NCI-H1436 treated with DMSO at 0.1 percent for 48 hours (cell line): Measurements from ENCODE around the gene MEGF10.
"Not testable (repeated sequence)": the region's sequence is repeated elsewhere in the genome, so short reads cannot be mapped to it uniquely, and the experiment has no call there.

Source experiments
- DNase-seq: peaks from one replicate; lab custom pipeline; 2025; lab: John Stamatoyannopoulos, UW

MEGF10 gene

DNA sequence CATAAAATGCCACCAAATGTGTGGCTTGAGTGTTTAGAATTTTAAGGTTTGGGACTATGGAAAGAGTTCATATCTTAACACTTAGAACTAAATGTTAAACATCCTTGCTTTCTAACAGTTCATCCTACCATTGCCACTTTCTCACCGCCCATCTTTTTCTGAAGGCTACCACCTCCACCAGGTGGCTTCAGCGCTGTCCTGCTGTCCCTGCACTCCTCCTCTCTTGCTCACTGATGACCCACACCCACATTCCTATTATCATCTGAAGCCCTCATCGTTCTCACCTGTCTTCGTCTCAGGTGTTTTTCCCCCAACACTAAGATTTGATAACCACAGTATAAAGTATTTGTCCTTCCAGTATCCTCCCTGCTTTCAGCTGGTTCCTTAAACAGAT, 7.4 kb downstream of the MEGF10 start:
- no peak for DNase-seq

DNA sequence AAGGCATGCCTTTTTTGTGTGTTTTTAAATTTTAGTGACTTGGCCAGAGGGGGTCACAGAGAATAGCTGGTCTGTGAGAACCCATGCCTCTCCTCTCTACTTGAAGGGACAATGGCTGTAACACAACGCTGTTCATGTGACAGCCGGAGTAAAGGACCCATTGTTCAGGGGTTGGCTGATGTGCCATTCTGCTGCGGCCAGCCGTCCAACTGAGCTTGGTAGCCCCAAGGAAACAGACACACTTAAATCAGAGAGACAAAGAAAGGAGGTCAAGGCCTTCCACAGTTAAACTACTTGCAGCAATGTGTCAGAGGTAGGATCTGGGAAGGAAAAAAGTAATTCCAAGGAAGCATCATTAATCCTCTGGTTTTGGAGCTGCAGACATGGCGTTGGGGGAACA, 8.1 kb downstream of the MEGF10 start:
- no peak for DNase-seq

DNA sequence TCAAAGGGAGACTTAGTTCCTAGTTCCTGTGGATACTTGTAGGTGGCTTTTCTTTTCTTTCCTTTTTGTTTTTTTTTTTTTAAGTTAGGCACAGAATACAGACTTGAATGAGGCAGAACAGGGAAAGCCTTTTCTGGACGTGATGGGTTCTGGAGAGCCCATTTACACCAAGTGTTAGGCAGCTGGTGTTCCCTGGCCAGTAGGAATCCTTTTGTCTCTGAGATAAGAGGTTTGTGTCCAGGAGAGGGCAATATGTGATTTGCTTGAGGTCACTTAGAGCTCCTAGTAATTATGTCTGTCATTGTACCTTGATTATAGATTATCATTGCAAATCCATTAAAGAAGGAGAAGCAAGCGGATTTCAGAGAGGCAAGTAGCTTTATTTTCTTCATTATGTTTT, 9.1 kb downstream of the MEGF10 start:
- no peak for DNase-seq

DNA sequence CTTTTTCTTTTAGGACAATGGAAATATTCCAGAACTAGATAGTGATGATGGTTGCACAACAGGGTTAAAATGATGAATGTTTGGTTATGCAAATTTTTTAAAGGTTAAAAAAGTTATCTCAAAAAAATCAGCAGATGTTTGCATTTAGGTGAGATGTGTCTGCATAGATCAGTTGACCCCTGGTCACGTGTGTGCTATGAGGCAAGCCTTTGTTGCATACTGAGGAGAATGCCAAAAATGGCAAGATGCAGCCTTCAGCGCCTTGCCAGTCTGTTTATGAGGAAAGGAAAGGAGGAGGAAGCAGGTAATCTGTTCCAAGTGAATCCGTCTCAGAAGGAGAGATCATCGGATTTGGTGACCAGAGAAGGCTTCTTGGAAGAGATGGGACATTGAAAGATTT, 11.9 kb downstream of the MEGF10 start:
- DNase-seq, result no peak

DNA sequence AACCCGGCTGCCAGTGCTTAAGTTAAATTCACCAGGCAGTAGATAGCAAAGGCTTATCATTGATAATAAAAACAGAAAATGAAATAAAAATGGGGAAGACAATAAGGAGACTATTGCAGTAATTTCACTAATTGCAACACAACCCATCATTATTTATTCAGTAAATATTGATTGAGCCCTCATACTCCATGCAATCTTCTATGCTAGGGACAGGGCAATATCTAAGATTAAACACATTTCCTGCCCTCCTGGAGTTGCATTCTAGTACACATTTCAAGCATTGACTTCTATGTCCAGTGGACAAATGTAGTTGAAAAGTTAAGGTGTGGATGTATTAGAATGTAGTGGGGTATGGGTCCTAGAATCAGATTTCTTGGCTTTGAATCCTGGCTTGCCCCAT, 12.8 kb downstream of the MEGF10 start:
- DNase-seq, result no peak

DNA sequence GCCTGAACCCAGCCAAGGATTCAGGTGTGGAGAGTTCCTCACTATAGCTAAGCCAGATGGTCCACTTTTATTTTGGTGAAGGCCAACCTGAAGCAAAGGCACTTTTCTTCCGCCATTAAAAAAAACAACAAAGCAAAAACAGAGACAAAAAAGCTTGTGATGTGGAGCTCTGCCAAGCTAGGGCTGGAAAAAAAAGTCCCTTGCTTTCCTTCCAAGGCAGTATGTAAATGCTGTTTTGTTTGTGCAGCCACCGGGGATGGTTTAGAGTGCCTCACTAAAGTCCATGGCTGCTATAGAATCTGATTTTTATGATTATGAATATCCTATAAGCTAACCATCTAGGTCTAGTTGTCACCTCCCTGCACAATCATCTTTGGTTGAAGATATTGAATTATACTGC, 14.9 kb downstream of the MEGF10 start:
- DNase-seq, result no peak

DNA sequence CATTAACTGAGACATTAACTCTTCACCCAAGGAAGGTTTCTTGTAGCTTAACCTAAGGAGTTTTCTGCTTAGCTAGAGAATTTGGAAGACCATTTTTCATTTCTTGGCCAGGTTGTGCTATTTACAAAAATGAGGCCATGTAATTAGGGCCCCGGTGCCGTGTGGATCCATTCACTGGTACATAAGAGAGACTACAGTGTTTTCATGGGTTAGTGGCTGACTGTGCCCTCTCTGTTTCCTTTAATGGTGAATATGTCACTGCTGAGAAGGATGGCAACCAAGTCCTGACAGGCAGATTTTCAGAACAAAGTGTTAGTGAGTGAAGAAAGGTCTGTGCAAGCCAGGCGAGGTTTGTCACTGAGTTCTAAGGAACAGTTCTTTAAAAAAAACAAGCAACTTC, 15.4 kb downstream of the MEGF10 start:
- no peak for DNase-seq

DNA sequence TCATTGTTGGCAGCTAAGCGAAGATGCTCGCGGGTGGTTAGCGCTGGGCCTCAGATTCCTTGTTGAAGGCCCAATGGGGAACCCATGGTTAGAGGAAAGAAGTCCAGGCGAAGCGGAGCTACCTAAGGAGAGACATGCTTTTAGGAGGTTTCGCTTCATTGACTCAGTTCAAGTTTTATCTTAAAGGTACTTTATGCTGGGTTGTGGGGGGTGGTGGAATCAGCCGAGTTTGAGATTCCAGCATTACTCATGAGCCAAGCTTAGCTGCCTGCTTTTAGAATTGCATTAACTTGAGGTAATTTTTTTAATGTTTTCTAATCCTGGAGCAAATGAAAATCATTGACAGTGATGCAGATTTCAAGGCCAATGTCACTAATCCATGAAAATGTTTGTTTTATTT, 16.1 kb downstream of the MEGF10 start:
- no peak for DNase-seq

DNA sequence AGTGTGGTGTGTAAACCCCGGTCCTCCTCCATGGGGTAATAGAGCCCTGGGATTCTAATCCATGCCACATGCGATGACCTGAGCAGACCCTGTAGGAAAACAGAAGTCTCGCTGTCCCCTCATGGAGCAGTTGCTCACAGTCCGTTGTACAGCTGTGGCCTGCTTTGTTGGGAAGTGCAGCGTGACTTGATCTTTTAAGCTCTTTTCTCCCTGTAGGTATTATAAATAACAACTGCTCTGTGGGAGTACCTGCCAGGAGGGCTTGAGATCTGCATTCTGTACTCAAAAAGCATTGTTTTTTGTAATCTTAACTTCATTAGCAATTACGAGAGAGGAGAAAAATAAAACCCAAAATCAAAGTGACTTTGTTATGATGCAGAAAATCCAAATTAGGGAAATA, 17.3 kb downstream of the MEGF10 start:
- no peak for DNase-seq

DNA sequence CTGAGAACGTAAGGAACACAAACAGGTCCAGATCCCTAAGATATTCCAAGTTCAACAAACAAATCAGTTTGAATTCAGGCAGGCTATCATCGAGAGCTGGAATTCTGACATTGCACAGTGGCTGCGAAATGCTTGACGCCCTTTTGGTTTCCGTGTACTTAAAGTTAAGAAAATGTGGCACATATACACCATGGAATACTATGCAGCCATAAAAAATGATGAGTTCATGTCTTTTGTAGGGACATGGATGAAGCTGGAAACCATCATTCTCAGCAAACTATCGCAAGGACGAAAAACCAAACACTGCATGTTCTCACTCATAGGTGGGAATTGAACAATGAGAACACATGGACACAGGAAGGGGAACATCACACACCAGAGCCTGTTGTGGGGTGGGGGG, 17.7 kb downstream of the MEGF10 start:
- not testable (repeated sequence) for DNase-seq

DNA sequence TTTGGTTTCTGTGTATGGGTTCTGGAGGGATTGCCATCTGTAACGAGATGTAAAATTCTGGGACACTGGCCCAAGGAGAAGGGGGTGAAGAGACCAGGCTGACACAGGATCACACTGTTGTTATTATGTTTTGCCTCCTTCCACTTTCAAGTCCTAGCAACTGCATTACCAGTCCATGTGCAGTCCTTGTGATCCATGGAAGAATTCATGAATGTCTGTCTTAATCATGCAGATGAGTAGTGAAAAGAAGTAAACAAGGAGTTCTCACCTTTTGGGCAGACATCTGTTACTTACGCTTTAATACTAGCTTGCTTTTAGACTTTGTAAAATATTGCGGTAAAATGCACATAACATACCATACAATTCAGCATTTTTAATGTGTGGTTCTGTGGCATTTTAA, 18.3 kb downstream of the MEGF10 start:
- no peak for DNase-seq

DNA sequence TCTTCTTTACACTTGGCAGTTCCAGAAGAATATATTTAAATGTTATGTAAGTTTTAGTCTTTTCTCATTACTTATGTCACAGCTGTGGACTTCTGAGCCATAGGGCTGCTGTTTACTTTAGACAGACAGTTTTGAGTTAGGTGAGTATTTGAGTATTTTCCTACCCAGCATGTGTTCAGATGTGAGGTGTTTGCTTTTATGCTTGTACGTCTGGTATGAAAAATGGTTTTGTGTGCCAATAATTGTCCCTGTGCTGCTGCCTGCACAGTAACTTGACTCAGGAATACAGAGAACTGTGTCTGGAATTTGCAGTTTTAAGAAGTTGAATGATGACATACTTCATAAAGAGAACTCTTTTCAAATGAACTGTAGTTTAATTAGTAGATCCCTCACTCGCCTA, 20.8 kb downstream of the MEGF10 start:
- DNase-seq, result no peak

DNA sequence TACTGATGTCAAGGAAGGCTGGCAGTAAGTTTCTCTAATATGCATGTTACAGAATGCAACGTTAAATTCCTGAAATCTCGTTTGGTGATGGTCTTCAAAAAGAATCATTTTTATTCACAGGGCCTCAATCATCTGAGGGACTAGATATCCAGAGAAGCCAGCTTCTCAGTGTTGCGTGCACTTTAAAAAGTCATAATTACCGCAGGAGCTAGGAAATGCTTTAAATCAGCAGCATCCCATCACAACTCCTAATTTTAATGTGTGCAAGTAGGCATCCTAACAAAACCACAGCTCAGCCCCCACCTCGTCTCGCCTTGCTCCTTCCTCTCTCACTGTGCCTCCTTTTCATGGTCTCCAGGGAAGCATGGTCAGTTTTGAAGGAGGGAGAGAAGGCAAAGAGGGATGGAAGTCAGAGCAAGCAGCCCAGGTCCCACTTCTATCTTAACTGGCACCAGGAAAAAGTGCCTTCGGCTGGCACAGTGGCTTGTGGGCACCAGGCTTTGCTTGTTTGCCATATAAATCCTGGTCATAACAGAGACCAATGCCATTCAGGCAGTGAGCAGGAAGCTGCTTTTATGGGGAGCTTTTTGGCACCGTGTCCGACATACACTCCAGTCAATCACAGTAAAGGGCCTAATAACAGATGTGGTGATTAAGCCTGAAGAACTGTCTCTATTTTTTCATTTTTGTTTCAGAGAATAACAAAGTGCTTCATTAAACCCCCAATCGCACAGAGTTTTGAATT, 21.4 kb downstream of the MEGF10 start:
- no peak for DNase-seq

DNA sequence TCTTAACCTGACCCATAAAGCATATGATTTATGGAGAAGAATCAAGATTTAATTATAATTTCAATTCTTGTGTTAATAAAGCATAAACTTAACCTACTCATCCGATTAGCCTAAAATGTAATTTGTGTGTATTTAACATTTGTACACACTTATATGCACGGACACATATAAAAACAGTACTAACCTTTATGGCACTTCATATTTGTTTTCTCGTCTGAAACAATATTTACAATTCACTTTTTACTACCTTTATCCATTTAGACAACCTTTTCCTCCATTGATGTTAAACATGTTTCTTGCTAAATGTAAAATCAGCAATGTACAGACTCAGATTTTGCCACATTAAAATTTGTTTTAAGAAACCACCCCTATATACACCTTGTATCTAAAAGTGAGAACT, 22.8 kb downstream of the MEGF10 start:
- DNase-seq, result no peak

DNA sequence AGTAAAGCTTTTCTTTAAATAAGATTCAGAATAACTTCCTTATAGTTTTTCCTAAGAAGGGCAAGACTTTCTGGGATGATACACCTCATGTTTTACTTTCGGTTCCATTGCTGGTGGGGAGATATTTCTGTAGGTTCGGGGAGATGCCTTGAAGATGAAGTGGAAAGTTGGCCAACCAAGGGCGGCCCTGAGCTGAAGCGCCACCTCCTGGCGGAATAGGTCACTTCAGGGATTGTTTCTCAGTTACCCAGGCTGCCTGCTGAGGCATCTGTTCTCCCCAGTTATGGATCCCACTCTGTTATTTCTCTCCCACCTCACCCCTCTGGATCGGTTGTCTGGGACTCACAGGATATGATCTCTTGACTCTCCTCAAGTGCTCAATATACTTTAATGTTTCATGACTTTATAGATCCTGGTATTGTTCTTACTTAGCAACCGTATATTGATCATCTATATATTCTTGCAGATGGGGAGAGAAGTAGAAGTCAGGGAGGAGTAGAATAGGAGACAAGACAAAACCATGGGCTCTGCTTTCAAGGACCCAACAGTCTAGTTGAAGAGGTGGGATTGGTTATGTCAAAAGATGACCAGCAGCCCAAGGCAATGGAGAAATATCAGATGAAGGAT, 23.4 kb downstream of the MEGF10 start:
- DNase-seq, result no peak

DNA sequence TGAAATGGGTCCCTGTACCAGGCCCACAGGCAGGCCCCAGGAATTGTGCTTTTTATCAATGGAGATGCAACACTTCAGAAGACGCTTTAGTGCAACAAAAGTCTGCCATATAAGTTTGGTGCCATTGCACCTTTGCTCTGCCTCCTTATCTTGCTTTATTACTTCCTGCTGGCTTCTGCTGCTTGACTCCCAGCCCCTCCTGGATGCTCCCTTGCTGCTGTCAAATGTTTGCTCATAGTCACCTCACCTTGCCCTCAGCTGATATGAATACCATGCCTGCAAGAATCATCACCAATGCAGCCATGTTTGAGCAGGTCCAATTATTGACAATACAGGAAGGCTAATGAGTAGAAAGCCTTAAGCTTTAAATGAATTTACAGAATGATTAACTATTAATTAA, 25.4 kb downstream of the MEGF10 start:
- DNase-seq, result no peak

DNA sequence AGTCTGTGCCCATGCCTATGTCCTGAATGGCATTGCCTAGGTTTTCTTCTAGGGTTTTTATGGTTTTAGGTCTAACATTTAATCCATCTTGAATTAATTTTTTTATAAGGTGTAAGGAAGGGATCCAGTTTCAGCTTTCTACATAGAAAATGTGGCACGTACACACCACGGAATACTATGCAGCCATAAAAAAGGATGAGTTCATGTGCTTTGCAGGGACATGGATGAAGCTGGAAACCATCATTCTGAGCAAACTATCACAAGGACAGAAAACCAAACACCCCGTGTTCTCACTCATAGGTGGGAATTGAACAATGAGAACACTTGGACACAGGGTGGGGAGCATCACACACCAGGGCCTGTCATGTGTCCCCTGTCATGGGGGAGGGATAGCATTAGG, 26.8 kb downstream of the MEGF10 start:
- not testable (repeated sequence) for DNase-seq

DNA sequence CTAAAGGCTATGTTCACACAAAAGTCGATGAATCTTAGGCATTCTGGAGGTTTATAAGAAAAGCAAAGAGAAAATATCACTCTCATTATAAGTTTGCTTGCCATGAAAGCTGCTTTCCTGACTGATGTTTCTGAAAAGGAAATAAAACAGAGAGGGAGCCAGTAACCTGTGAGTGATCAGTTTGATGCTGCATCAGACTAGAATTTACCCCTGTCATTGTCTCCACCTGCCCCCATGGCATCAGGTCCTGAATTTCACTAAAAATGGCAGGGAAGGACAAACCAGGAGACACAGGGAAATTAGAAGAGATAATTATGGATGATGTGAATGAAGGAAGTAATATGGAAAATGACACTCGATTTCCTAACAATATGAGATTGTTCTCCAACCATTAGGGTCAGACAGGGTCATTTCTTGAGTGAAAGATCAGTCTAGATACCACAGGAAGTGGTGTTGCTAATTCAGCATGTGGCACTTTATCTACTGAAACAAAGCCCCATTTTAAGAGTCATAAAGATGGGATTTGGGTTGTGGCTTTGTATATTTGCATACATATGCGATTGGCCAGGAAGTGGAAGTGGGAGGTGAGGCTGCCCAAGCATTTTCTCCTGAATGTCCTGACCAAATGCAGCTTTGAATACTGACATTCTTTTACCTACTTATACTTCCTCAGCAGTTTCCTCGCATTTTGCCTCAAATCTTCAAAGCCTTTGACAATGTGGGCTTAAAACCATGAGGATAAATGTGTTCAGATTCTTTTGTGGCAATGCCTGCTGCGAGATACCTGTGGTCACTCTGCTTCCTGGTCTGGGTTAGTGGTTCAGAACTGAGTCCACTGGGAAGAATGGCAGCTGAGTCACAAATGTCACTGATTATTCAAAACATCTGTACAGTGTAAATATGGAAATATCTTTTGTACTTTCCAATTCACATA, 29.7 kb downstream of the MEGF10 start:
- no peak for DNase-seq

DNA sequence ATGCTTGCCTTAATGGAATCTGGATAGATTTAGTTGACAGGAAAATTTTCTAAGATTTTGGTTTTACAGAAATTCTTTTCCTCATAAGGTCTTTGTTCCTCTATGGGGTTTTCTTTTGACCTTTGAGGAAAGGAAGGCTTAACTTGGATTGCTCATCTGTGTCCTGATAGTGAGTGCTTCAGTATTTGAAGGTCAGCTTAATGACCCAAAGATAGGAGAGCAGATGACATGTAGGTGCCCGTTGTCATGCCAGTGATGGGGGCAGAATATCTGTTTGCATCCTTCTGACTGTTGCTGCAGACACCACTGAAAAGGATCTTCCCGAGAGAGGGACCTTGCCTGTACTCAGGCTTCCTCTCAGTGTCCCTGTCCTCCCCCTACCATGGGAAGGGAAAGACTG, 30.9 kb downstream of the MEGF10 start:
- DNase-seq, result no peak

DNA sequence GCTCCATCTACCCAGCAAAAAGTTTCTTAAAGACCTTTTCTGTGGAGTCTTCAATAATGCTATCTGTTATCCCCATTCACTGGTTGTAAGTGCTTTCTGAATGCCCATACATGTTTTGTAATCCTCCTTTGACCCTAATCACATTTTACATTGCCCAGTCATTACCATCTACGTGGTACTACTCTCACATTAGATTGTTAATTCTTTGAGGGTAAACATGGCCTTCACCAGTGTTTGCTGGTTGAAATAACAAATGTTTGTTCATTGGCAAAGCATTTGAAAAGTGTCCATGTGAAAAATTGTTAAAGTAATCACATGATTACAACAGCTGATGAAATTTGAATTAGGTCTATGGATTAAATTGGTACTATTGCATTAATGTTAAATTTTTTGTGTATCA, 31.8 kb downstream of the MEGF10 start:
- DNase-seq, result no peak

DNA sequence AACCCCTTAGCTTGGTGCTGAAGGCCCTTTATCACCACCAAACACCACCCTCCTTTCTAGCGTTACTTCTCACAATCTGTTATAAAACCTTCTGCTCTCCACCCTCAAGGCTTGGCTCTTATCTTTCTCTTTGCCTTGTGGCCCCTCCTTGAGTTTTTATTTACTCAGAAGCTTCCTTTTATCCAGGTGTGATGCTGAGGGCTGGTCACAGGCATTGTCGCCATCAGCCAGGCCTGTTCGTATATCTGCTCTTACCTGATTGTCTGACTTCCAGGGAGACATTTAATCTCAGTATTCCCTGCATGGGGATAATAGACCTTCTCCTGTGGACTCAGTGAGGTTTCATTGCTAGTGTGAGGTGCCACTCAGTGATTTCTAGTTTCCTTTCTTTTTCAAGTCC, 34.2 kb downstream of the MEGF10 start:
- DNase-seq, result no peak

DNA sequence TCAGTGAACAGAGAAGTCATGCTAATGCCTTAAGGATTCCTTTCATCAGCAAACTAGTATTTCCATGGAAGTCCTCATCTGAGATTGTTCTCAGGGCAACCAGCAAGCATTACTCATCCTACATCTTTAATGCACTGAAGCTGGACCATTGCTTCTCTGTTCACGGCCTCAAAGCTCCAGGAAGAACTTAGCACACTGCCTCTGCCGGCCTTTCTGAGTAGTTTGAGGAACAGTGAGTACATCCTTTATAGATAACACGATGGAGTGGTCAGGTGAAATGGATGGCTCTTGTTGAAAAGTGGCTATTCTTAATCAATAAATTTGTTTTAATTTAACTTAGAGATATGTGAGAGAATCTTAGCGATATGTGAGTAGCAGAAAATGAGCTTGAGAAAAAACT, 35.8 kb downstream of the MEGF10 start:
- no peak for DNase-seq
